ENCODE measurements around the gene THRAP3.
"Not testable (repeated sequence)": the region's sequence is repeated elsewhere in the genome, so short reads cannot be mapped to it uniquely, and the experiment has no call there.

The THRAP3 gene

GRCh38 chr1:36208978-36209703, 15.1 kb upstream of the THRAP3 start:
- TF ChIP-seq, protein P1, sequence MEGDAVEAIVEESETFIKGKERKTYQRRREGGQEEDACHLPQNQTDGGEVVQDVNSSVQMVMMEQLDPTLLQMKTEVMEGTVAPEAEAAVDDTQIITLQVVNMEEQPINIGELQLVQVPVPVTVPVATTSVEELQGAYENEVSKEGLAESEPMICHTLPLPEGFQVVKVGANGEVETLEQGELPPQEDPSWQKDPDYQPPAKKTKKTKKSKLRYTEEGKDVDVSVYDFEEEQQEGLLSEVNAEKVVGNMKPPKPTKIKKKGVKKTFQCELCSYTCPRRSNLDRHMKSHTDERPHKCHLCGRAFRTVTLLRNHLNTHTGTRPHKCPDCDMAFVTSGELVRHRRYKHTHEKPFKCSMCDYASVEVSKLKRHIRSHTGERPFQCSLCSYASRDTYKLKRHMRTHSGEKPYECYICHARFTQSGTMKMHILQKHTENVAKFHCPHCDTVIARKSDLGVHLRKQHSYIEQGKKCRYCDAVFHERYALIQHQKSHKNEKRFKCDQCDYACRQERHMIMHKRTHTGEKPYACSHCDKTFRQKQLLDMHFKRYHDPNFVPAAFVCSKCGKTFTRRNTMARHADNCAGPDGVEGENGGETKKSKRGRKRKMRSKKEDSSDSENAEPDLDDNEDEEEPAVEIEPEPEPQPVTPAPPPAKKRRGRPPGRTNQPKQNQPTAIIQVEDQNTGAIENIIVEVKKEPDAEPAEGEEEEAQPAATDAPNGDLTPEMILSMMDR (IDR thresholded peaks at IDR 0.05; ENCODE audit: low read depth, low read length) = no peak

GRCh38 chr1:36211307-36211706, 12.9 kb upstream of the THRAP3 start:
- TF ChIP-seq, protein P1 (IDR thresholded peaks at IDR 0.05; ENCODE audit: low read depth, low read length) = no peak
- no peak overlapping the region for H3K4me3 ChIP-seq (ENCODE audit: low read depth, low read length)

More at GRCh38 chr1:36208978-36209703, 15.1 kb upstream of the THRAP3 start:
- no peak overlapping the region for H3K4me3 ChIP-seq (ENCODE audit: low read depth, low read length)

DNA sequence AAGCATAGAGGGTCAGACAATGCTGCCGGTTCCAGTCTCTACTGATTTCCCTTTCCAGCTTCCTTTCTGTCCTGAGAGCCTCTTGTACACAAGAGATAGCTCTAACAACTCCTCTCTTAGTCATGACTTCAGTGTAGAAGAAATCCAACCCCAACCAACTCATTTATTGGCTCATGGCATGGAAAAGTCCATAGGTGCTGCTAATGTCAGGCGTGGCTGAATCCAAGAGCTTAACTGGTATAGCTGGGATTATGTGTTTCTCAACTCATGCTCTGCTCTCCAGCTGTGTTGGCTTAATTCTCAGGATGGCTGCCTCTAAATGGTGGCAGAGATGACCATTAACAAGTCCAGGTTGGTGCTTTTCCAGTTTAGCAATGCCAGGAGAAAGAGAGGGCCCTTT, 12.4 kb upstream of the THRAP3 start:
- no peak overlapping the region for H3K4me3 ChIP-seq (ENCODE audit: low read depth, low read length)
- TF ChIP-seq, protein P1 (IDR thresholded peaks at IDR 0.05; ENCODE audit: low read depth, low read length) = no peak

- H3K4me3 ChIP-seq (ENCODE audit: low read depth, low read length) = no peak overlapping the region
- TF ChIP-seq, protein P1 (IDR thresholded peaks at IDR 0.05; ENCODE audit: low read depth, low read length) = no peak
Measured at GRCh38 chr1:36212782-36213181, 11.5 kb upstream of the THRAP3 start.

GRCh38 chr1:36217670-36218069, 6.6 kb upstream of the THRAP3 start:
- H3K4me3 ChIP-seq (ENCODE audit: low read depth, low read length) = no peak overlapping the region
- TF ChIP-seq, protein P1 (IDR thresholded peaks at IDR 0.05; ENCODE audit: low read depth, low read length) = no peak

DNA sequence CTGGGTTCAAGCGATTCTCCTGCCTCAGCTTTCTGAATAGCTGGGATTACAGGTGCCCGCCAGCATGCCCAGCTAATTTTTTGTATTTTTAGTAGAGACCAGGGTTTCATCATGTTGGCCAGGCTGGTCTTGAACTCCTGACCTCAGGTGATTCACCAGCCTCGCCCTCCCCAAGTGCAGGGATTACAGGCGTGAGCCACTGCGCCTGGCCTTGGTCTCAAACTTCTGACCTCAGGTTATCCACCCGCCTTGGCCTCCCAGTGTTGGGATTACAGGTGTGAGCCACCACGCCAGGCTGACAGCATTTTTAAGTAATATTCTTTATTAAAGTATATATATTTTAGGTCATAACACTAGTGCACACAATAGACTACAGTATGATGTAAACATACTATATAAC, 2.3 kb upstream of the THRAP3 start:
- not testable (repeated sequence) for H3K4me3 ChIP-seq (ENCODE audit: low read depth, low read length)

DNA sequence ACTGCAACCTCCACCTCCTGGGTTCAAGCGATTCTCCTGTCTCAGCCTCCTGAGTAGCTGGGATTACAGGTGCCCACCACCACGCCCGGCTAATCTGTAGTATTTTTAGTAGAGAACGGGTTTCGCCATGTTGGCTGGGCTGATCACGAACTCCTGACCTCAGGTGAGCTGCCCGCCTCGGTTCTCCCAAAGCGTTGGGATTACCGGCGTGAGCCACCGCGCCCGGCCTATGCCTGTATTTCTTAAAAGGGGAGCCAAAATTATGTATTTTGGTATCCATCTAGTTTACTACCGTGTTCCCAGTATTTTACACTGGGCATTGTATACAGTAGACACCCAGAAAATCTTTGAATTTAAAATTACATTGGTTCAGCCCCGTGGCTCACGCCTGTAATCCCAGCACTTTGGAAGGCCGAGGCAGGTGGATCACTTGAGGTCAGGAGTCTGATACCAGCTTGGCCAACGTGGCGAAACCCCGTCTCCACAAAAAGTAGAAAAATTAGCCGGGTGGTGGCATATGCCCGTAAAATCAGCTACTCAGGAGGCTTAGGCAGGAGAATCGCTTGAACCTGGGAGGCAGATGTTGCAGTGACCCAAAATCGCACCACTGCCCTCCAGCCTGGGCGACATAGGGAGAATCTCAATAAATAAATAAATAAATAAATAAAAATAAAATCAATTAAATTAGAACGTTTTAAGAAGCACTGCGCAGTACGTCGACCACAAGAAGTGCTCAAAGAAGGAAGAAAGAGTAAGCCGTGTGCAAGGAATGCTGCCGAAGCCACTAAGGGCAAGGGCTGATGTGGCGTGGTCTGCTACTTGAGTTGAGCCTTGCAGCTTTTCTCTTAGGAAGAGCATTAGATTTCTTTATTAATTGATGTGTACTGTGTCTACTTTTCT, 1.5 kb upstream of the THRAP3 start:
- TF ChIP-seq, protein P1 (IDR thresholded peaks at IDR 0.05; ENCODE audit: low read depth, low read length) = no peak
- H3K4me3 ChIP-seq (ENCODE audit: low read depth, low read length) = peak overlapping the region; percentile 67

Data from WI38 (cell line).